Measurements from ENCODE around the gene RYR1.
"Not testable (repeated sequence)": the region's sequence is repeated elsewhere in the genome, so short reads cannot be mapped to it uniquely, and the experiment has no call there.

RYR1 gene

GRCh38 chr19:38556521-38557174 lies 123.2 kb downstream of the RYR1 start:
- no peak for DNase-seq (ENCODE audit: insufficient read length, low spot score)
- FAIRE-seq = no peak

GRCh38 chr19:38557205-38557799 lies 123.8 kb downstream of the RYR1 start:
- no peak for DNase-seq (ENCODE audit: insufficient read length, low spot score)
- FAIRE-seq = no peak

- not testable (repeated sequence) for DNase-seq (ENCODE audit: insufficient read length, low spot score); FAIRE-seq
Observed at GRCh38 chr19:38558933-38559332, 125.4 kb downstream of the RYR1 start.

- DNase-seq (ENCODE audit: insufficient read length, low spot score) = no peak
- no peak for FAIRE-seq
Observed at GRCh38 chr19:38559428-38560401, 126.2 kb downstream of the RYR1 start.

GRCh38 chr19:38561053-38561606 lies 127.6 kb downstream of the RYR1 start:
- DNase-seq (ENCODE audit: insufficient read length, low spot score) (no peak), FAIRE-seq (no peak)

DNA sequence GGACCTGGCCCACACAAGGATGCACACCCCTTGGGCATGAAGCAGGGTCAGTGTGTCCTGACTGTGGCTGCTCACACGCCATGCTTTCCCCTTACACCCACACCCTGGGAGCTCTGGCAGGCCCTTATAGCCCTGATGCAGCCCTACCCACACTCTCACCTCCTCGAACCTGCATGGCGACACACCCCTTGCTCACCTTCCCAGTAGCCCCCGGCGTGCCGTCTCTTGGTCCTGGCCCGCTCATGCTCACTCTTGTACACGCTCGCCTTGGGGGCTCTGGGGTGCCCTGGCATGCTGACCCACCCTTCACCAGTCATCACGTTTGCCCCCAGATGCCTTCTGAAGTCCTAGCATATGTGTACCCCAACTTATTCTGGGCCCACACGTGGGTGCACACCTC lies 128.2 kb downstream of the RYR1 start:
- DNase-seq (ENCODE audit: insufficient read length, low spot score) = no peak
- FAIRE-seq = no peak

GRCh38 chr19:38562096-38562495 lies 128.6 kb downstream of the RYR1 start:
- DNase-seq (ENCODE audit: insufficient read length, low spot score) = no peak
- peak; percentile 9 for FAIRE-seq

- FAIRE-seq = no peak
Observed at GRCh38 chr19:38563475-38563874, 130.0 kb downstream of the RYR1 start.

DNA sequence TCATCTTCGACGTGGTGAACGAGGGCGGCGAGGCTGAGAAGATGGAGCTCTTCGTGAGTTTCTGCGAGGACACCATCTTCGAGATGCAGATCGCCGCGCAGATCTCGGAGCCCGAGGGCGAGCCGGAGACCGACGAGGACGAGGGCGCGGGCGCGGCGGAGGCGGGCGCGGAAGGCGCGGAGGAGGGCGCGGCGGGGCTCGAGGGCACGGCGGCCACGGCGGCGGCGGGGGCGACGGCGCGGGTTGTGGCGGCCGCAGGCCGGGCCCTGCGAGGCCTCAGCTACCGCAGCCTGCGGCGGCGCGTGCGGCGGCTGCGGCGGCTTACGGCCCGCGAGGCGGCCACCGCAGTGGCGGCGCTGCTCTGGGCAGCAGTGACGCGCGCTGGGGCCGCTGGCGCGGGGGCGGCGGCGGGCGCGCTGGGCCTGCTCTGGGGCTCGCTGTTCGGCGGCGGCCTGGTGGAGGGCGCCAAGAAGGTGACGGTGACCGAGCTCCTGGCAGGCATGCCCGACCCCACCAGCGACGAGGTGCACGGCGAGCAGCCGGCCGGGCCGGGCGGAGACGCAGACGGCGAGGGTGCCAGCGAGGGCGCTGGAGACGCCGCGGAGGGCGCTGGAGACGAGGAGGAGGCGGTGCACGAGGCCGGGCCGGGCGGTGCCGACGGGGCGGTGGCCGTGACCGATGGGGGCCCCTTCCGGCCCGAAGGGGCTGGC lies 131.6 kb downstream of the RYR1 start:
- DNase-seq (ENCODE audit: insufficient read length, low spot score) = no peak
- no peak for FAIRE-seq

More at GRCh38 chr19:38563475-38563874, 130.0 kb downstream of the RYR1 start:
- no peak for DNase-seq (ENCODE audit: insufficient read length, low spot score)

- FAIRE-seq (no peak), DNase-seq (ENCODE audit: insufficient read length, low spot score) (no peak)
Observed at GRCh38 chr19:38565691-38566105, 132.2 kb downstream of the RYR1 start.

DNA sequence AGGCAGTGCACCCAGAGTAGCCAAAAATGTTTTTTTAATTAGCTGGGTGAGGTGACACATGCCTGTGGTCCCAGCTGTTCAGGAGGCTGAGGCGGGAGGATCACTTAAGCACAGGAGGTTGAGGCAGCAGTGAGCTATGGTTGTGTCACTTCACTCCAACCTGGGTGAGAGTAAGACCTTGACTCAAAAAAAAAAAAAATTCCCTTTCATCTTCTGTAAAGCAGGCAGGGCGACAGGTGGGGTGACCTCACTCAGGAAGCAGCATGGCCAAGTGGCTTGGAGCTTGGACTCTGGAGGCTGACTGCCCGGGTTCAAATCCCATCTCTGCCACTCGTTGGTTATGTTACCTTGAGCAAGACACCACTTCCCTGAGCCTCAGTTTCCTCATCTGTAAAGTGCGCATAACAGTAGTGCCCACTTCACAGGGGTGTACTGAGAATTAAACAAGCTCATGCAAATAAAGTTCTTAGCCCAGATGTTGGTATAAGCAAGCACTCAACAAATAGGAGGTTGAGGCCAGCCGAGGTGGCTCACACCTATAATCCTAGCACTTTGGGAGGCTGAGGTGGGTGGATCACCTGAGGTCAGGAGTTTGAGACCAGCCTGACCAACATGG lies 136.0 kb downstream of the RYR1 start:
- DNase-seq (ENCODE audit: insufficient read length, low spot score) (no peak), FAIRE-seq (no peak)

- FAIRE-seq (no peak), DNase-seq (ENCODE audit: insufficient read length, low spot score) (no peak)
Observed at GRCh38 chr19:38571682-38572081, 138.2 kb downstream of the RYR1 start.

- DNase-seq (ENCODE audit: insufficient read length, low spot score) (no peak), FAIRE-seq (no peak)
Observed at GRCh38 chr19:38577826-38578225, 144.3 kb downstream of the RYR1 start.

GRCh38 chr19:38579304-38579703 lies 145.8 kb downstream of the RYR1 start:
- FAIRE-seq = not testable (repeated sequence)

GRCh38 chr19:38580080-38580479 lies 146.6 kb downstream of the RYR1 start:
- DNase-seq (ENCODE audit: insufficient read length, low spot score) (no peak), FAIRE-seq (no peak)

More at GRCh38 chr19:38579304-38579703, 145.8 kb downstream of the RYR1 start:
- DNase-seq (ENCODE audit: insufficient read length, low spot score) = not testable (repeated sequence)

- DNase-seq (ENCODE audit: insufficient read length, low spot score) (no peak), FAIRE-seq (no peak)
Observed at GRCh38 chr19:38583219-38583984, 149.9 kb downstream of the RYR1 start.

DNA sequence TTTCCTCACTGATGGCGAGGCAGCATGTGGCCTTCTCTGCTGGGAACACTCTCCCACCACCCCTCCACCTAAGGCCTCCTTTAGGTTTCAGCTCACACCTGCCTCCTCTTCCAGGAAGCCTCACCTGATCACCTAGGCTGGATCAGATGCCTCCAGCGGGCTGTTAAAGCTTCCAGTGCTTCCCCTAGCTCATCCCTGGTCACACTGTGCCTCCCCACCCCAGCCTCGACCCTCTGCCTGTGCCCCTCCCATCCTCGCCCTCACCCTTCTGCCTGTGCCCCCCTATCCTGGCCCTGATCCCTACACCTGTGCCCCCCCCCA lies 150.5 kb downstream of the RYR1 start:
- no peak for DNase-seq (ENCODE audit: insufficient read length, low spot score)
- no peak for FAIRE-seq

- DNase-seq (ENCODE audit: insufficient read length, low spot score) (no peak), FAIRE-seq (no peak)
Observed at GRCh38 chr19:38587562-38587961, 154.1 kb downstream of the RYR1 start.

DNA sequence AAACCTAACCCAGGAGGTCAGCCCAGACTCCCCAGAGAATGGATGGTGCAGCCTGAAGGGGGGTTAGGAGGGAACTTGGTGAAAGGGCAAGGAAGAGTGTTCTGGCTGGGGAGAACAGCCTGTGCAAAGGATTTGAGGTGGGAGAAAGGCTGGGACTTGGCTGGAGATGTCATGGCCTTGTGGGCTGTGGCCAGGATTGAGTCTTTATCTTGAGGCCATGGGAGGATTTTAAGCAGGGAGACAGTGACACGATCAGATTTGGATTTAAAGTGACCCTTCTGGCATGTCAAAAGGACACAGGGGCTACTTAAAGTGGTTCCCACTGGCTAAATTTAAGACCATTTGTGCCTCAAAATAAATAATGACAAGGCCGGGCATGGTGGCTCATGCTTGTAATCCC lies 154.6 kb downstream of the RYR1 start:
- no peak for DNase-seq (ENCODE audit: insufficient read length, low spot score)
- FAIRE-seq = no peak
